ENCODE data around the gene CANT1.

GRCh38 chr17:79057737-79058385, 48.3 kb upstream of the CANT1 start:
- no peak for TF ChIP-seq CTCF (IDR thresholded peaks at IDR 0.05)
- TF ChIP-seq MAX (CRISPR knock-in tag; IDR thresholded peaks at IDR 0.05) = no peak
- TF ChIP-seq SP1 (CRISPR knock-in tag; conservative IDR thresholded peaks at IDR 0.05) = no peak
- no peak for TF ChIP-seq NR3C1 (CRISPR knock-in tag; conservative IDR thresholded peaks at IDR 0.05; ENCODE audit: low read depth)
